NCI-H2171 treated with DMSO at 0.1 percent for 48 hours (cell line): ENCODE data around the gene TXNRD2.
"Not testable (repeated sequence)": the region's sequence is repeated elsewhere in the genome, so short reads cannot be mapped to it uniquely, and the experiment has no call there.

Source experiments
- DNase-seq: peaks from one replicate; lab custom pipeline; 2025; lab: John Stamatoyannopoulos, UW

Gene TXNRD2

DNA sequence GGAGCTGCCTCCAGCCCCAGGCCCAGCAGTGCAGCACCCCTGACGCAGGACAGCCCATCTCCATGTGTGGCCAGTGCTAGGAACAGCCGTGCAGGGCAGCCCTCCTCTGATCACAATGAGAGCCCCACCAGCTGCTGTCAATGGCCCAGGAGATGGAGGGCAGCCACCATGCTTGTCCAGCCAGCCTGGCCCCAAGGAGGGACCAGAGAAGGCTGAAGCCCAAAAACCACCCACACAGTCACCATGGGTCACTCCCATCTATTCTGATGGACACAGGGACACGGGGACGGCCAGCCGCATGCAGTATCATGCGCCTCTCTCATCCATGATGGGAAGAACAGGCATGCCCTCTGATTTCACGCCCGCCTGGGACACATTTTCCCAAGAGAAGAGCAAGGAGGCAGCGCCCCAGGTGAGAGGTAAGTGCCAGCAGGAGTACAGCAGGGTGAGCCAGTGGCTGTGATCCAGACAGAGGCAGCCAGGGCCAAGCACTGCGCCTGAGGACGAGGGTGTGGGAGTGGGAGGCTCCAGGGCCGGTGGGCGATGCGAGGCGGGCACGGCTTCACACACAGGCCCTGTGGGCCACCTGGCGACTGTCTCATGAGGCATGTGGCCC lies 53.4 kb downstream of the TXNRD2 start:
- DNase-seq, result no peak

DNA sequence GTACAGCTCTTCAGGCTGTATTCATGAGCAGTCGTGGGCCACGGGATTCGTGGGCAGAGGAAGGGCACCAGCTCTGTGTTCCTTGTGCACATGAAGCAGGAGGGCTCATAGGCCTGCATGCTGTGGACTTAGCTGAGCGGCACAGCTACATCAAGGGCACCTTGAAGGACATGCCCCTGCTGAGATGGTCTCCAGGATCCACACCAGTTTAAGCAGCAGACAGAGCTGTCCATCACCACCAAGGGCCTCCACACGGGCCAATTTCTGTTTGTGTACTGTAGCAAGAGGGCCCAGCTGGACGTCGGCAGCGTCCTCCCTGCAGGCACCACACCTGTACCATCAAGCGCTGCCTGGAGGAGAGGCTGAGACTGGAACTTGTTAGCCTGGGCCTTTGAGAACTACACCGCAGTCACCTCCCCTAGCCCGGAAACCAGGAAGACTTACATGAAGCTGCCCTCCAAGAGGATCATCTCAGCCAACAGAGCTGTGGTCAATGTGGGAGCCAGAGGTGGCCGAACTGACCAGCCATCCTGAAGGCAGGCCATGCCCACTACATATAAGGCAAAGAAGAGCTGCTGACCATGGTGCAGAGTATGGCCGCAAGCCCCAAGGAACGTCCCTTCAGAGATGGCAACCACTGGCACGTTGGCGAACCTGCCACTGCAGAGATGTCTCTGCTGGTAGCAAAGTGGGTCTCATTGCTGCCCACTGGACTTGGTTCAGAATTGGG lies 54.2 kb downstream of the TXNRD2 start:
- DNase-seq, result no peak

DNA sequence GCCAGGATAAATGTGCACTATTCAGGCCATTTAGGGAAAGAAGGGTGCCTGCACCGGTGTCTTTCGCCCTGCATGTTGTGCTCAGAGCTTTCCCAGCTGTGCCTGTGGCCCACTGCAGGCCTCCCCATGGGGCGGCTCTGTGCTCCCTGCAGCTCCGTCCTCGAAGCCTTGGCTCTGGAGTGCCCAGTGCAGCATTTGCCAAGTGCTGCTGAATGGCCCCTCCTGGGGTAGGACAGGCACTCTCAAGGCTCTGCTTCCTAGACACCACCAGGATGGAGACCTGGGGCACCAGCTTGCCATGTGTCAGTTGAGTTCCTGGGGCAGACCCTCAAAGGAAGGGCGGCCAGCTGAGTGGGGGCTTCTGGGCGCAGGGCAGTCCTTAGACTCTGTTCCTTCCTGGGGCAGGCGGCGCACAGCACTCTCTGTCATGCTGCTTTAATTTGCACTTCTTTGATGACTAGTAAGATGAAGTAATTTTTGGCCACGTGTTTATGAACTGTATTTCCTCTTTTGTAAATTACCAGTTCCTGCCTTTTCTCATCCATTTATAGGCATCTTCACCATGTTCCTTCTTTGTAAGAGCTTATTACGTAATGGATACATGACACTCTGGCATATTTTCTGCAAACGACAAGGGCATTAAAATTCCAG lies 54.9 kb downstream of the TXNRD2 start:
- DNase-seq, result no peak

DNA sequence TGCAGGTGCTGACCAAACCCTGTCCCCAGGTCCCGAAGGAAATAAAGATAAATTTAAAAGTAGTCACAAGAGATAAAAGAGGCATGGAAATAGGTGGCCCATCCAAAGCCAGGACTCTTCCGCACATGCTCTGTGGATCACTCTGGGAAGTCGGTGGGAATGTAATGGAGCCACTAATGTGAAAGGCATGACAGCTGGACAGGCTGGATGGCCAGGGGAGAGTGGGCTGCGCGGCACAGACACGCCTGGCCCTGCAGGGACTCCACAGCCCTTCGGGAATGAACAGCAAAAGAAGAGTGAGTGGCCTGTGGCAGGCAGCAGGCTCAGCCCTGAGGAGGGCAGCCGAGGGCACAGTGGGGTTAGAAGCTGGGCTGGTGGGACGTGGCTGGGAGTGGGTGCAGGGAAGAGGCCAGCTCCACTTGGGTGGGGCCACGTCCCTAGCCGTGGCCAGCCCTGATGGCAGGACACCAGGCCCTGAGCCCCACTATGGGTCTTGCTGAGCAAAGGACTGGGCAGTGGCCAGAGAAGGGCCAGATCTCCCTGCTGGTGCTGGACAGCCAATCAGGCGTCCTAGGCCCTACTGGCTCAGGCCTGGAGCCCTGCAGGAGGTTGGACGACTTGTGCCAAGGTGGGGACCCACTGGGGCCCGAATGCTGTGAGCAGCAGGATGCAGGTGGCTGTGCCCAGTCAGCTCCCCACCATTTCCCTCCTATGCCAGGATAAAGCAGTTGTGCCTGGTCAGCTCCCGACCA lies 55.6 kb downstream of the TXNRD2 start:
- no peak for DNase-seq

DNA sequence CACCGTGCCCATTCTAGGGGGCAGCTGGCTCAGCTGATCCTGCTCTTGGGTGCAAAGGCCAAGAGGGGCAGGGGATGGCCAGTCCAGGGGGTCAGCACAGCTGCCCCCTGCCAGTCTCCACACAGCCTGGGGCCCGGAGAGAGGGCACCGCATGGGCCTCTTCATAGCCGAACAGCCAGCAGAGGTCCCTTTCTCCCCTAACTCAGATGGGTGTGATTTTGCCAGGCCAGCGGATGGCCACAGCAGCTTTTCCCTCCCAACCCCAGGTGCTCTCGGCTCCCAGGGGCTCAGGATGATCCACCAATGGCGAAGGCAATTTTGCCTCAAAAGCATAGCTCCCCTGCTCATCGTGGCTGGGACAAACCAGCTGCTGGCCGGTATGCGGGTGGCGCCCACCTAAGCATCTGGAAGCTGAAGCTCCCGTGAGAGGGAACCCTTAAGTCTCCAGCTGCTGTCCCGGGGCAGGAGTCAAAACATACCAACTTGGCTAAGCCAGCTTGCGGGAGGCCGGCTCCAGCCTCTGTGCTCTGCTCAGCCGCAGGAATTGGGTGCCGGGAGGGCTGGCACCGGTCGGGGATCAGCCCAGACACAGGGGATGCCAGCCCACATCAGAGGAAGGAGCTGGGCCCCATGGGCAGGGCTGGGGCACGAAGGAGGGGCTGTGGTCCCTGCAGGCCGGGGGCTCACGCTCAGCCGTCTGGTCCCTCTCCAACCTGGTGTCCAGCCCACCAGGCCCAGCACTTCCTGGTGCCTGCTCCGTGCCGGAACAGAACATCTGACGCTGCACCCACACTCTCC lies 56.5 kb downstream of the TXNRD2 start:
- no peak for DNase-seq

DNA sequence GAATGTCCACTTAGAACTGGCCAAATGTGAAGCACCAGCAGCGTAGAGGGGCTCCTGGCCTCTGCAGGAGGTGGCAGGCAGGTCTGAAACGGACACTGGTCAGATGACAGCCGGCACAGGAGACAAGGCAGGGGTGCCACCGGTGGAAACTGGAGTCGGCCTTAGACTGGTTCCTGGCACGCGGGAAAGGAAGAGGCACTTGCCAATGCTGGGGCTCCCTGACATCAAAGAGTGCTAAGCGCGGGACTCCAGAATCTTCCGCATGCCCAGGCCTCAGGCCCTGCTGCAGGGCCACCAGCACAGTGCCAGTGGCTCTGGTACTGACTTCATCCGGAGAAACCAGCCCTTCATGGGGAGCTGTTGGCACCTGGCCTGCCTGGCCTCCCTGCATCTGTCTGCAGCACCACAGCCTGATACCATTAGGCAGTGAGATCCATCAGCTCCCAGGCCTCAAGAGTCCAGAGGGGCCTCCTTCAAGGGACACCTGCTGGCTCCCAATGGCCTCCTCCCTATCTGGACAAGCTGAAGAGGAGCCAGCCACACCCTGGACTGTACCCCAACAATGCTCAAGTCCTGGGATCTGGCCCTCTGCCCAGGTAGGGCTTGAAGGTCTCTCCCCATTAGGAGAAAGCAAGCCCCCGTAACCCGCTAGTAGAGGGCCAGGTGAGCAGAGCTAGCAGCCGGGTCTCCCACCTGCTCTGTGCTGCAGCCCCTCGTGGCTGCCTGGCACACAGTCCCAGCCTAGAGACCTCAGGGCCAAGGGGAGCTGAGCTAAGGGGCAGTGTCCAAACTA lies 57.3 kb downstream of the TXNRD2 start:
- DNase-seq, result no peak

DNA sequence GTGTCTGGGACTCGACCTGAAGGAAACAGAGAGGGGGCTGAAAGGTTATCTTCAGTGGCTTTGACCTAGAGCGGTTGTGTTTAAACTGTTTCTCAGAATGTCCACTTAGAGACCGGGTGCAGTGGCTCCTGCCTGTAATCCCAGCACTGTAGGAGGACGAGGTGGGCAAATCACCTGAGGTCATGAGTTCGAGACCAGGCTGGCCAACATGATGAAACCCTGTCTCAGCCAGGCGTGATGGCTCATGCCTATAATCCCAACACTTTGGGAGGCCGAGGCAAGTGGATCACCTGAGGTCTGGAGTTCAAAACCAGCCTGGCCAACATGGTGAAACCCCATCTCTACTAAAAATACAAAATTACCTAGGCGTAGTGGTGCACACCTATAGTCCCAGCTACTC lies 58.2 kb downstream of the TXNRD2 start:
- not testable (repeated sequence) for DNase-seq

DNA sequence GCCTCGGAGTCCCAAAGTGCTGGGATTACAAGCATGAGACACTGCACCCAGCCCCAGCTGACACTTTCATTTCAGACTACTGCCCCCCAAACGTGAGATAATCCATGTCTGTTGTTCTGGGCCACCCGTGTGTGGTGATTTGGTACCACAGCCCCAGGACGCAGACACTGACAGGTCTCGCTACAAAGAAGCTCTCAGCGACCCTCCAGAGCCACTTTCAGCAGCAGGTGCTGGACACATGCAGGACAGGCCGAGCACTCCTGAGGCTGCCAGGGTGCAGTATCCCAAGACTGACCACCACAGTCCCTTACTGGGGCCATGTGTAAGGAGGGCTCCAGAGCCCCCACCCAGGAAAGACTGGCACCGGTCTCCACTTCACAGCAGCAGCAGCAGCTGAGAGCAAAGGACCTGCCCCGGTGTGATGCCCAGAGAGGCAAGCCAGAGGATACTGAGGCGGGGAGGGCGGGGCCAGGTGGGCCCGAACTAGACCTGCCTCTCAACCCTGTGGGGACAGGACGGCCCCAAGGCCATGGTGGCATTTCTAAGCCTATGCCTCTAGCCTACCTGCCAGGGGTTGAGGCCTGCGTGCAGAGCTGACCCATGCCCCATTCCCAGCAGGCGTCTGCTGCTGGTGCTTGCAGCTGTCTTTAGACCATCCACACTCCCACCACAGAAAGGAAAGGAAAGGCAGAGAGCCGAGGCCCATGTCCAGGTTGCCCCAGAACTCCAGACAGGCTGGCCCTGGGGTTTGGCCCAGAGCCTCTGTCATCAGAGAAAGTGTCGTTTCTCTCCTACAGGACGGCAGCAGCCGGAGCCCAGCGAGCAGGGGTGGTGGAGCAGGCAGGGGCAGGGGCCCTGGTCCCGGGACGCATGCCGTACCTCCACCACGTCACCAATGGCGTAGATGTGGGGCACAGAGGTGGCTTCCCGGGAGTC lies 58.9 kb downstream of the TXNRD2 start:
- DNase-seq, result no peak

DNA sequence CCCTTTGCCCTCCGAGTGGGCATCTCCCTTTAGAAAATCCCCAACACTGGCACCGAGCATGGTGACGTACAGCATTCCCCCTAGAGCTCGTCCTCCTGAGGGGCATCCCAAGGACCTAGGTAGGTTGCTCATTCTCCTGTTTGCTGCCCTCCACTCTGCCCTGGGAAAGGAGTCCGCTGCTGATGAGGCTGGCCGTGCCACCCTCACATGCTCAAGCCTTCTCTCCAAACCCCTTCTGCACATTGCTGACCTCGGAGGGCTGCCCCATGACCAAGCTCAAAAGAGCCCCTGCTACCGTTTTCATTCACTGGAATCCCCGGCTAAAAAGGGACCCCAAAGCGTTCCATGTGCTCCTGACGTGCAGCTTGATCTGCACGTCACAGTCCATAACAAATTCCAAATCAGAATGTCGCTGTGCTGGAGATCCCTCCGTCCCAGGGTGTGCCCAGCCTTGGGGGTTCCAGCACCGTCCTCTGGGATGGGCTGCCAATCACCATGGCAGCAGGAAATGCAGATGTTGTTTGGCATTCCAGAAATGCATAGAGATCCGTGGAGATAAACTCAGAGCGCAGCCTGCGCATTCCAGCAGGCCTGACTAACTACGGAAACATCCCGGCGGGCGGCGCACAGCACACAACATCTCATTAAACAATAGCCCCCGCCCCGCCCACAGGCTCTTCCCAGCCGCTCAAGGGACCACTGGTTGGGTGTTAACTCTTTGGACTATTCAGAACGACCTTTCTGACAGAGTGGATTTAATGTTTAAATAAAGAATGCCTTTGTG lies 60.6 kb downstream of the TXNRD2 start:
- no peak for DNase-seq

DNA sequence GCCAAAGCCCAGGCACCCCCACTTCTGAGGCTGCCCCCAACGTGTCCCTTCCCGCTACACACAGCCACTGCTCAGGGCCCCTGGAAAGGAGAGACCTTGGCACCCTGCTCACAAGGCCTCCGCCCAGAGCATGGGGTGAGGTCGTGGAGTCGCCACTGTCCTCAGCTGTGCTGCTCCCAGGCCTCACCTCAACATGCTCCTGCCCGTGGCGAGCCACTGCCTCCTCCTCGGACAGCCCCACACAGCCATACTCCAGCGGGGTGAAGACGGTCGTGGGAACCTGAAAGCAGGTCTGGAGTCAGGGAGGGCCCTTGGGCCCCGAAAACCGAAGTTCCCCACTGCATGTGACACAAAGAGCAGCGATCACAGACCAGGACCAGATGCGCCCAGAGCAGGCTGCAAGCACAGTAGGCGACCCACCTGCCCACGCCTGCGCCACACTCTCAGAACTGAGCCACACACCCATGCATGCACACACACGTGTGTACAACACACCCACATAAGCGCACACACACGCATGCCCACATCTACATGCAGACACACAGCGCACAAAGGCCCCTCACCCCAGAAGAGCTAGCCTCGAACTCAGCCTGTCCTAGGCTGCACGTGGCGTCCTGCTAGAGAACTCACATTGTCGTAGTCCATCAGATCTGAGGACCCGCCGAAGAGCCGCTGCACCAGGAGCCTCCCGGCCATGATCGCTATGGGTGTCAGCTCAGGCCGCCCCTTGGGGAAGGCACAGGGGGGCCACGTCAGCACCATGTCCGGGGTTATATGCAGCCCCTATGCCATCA lies 61.4 kb downstream of the TXNRD2 start:
- no peak for DNase-seq

DNA sequence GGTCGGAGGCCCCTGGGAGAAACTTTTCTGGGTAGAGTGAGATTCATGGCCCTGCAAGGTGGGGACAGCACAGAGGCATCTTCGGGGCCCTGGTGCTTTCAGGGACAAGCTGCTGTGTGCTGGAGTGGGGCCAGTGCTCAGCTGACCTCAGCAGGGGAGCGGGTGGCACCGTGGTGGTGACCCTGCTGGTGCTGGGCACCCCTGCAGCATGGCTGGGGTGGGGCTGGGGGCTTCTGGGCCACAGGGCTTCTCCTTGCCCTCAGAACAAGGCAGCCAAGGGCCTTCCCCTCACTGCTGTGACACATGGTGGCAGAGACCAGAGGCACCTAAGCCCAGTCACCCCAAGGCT lies 62.0 kb downstream of the TXNRD2 start:
- no peak for DNase-seq

DNA sequence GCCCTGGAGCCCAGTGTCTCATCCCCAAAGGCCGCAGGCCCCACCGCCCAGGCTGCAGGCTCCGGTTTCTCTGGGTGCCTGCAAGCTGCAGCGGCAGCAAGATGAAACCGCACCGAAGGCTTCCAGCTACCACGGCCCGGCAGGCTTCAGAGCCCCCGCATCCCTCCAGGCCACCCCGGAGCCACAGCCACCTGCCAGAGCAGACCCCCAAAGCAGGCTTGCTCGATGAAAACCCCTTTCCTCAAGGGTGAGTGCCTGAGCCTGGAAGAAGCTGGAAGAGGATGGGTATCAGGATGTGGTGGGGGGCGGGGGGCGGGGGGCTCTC lies 62.4 kb downstream of the TXNRD2 start:
- DNase-seq, result no peak

DNA sequence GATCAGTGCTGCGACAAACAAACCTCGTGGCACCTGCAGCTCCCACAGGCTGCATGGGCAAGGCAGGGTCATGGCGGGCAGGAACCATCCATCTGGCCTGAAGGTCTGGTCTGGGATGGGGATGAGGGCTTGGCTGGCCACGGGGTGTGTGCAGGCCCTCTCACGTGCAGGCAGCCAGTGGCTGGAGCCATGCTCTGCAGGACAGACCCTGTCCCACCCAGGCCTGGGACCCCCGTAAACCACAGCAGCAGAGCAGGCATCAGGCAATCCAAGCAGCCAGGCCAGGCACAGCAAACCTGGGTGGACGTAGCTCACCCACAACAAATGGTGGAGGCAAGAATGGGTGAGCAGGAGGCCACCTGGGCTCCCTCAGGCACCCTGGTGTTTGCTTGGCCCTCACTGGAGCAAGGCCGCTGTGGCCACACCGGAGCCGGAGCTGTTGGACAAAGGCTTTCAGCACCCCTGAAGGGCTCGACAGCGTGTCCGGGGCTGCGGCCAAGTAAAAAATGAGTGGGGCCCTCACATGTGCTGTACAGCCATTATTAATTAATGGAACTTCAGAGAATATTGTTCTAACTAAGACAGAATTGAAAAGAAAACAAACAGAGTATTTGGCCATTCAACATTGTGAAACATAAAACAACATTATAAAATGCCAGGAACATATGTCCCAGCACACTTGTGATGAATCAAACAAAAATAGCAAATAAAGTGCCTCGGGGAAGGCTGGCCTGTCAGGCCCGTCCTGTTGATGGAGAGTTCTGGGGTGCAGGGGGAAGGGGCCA lies 63.0 kb downstream of the TXNRD2 start:
- DNase-seq, result no peak

DNA sequence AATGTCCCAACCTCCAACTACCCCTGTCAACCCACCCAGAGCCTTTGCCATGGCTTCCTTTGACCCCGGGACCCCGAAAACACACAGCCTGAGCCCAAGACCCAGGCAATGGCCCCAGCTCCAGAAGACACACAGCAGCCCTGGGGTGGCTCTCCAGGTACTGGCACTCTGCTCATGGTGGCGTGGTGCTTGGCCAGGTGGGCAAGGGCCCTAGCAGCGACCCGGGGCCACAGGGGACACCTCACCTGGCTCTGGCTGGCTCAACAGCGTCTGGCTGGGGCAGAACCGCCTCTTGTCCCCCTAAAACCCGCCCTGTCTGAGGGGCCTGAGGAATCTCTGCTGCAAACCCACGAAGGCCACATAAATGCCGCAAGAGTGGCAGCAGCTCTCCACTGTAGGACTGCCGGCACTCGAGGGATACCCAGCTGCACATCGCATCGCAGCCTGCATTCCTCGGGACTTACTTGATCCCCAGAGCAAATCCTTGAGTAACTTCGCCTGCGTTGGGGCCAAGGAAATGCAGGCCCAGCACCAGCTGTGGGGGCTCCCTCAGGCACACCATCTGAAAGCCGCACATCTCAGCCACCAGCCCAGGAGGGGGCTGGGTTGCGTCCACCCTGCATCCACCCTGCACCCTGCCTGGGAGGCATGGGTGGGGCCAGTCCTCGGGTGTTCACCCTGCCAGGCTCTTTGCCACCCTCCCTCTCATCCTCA lies 63.8 kb downstream of the TXNRD2 start:
- DNase-seq, result no peak

DNA sequence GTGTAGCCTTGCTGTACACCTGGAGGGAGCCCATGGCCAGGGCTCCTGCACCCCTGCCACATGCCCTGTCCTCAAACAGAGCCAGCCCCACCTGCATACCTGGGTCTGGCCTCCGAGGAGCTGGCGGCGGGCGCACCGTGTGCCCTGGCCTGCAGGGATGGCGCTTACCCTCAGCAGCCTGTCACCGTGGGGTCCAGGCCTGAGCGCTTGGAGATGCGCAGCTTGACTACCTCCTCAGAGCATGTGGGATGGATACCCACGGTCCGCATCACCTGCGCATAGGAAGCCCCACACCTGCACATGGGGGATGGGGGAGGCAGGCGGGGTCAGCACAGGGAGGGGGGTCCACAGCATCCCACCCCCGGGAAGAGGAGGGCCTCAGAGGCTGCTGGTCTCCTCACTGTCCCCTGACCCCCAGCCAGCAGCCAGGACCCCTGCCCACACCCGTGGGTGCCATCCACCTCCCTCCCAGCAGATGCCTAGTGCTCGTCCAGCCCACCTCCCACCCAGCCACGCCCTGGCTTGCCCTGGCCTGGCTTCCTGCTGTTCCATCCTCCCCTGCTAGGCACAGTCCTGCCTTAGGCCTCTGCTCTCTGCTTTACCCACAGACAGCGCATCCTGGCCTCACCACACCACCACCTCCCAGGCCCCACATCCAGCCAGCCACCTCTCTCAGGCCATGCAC lies 64.5 kb downstream of the TXNRD2 start:
- DNase-seq, result no peak

DNA sequence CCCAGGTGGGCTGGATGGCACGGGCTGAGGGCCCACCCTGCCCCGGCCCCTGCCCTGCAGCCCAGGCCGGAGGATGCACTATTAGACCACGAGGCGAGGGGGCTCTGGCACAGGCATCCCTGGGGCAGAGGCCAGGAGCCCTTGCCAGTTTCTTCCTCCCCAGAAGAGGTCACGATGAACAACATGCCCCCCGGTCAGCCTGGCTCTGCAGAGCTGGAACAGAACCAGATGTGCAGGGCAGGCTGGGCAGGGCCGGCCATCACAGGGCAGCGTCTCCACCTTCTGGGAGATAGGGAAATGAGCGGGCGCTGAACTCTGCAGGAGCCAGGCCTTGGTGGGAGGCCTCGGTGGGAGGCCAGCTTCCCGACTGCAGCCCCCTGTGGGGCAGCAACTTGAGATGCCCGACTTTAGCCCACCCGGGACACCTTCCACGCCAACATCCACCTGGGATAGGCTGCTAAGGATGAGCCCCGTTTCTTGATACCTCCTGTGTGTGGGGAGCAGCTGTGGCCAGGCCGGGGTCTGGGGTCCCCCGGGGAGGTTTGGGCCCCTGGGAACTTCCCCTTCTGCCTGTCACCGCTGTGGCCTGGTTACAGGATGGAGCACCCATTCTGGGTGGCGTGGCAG lies 65.2 kb downstream of the TXNRD2 start:
- no peak for DNase-seq
